22Rv1 (cell line): ENCODE results near the gene CRLF2.

Source experiments
- CTCF ChIP-seq: fragments of 450-650 bp; IDR thresholded peaks from 2 replicates; pipeline ENCODE4 v1.5.1; 2017; ENCODE audit warnings: mild to moderate bottlenecking
- ZFX ChIP-seq: fragments of 450-650 bp; IDR thresholded peaks from 2 replicates; pipeline ENCODE4 v1.6.1; 2017; ENCODE audit warnings: antibody characterized with exemption, borderline replicate concordance

DNA sequence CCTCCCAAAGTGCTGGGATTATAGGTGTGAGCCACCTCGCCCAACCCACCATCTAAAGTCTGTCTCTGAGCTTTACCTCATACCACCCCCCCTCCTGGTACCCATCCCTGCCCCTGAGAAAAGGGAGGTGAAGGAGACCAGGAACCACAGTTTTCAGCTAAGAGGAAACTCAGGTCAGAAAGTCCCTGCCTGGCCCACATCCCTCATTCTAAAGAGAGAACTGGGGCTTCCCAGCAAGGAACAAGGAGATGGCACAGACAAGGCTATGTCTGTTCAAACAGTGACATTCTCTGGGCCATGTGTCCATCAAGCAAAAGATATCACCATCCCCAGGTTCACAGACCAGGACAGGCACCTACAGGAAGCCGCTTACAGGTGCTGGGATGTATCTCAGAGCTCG lies 40.4 kb upstream of the CRLF2 start:
- TF ChIP-seq CTCF = no peak
- no peak for TF ChIP-seq ZFX
